RWPE1 (cell line): ENCODE measurements around the gene CSHL1.

Experiments
- CTCF ChIA-PET: fragments of 350-600 bp; sonication (Branson Sonifier 250); formaldehyde crosslinking; extraction: SDS; loops from one replicate; lab custom pipeline; 2021; lab: Yijun Ruan, JAX
- POLR2A ChIA-PET: fragments of 400-600 bp; formaldehyde crosslinking; extraction: SDS; loops from one replicate; lab custom pipeline; 2020; ENCODE audit warnings: antibody characterized with exemption; ENCODE audit not compliant: low non-redundant PET; lab: Yijun Ruan, JAX
- DNase-seq: peaks from one replicate; pipeline ENCODE4 v3.0.0; 2012; ENCODE audit warnings: low spot score
- H3K27ac ChIP-seq: fragments of 450-650 bp; 2 replicates; pipeline ENCODE4 v1.5.1; 2017
- TF ChIP-seq, protein P1 (sequence below): fragments of 450-650 bp; conservative IDR thresholded peaks from 2 replicates; pipeline ENCODE4 v1.5.1; 2017; ENCODE audit warnings: low read depth, mild to moderate bottlenecking

The CSHL1 gene

GRCh38 chr17:63911041-63911635, at the start of gene CSHL1:
Gene CSHL1 (minus strand): TSS chr17:63911258. CDS start chr17:63911196, 62 bp downstream.
- ChIA-PET CTCF (interaction anchor here (0.6 to 1.1 kb wide), 3 partner anchors 46 to 134 kb away, joined by 3 read pairs; no protein-coding TSS in a partner anchor), POLR2A (no interaction called here)
- H3K27ac ChIP-seq: no peak within 1 kb of the TSS
- DNase-seq: no peak
- TF ChIP-seq, protein P1, sequence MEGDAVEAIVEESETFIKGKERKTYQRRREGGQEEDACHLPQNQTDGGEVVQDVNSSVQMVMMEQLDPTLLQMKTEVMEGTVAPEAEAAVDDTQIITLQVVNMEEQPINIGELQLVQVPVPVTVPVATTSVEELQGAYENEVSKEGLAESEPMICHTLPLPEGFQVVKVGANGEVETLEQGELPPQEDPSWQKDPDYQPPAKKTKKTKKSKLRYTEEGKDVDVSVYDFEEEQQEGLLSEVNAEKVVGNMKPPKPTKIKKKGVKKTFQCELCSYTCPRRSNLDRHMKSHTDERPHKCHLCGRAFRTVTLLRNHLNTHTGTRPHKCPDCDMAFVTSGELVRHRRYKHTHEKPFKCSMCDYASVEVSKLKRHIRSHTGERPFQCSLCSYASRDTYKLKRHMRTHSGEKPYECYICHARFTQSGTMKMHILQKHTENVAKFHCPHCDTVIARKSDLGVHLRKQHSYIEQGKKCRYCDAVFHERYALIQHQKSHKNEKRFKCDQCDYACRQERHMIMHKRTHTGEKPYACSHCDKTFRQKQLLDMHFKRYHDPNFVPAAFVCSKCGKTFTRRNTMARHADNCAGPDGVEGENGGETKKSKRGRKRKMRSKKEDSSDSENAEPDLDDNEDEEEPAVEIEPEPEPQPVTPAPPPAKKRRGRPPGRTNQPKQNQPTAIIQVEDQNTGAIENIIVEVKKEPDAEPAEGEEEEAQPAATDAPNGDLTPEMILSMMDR: no peak

DNA sequence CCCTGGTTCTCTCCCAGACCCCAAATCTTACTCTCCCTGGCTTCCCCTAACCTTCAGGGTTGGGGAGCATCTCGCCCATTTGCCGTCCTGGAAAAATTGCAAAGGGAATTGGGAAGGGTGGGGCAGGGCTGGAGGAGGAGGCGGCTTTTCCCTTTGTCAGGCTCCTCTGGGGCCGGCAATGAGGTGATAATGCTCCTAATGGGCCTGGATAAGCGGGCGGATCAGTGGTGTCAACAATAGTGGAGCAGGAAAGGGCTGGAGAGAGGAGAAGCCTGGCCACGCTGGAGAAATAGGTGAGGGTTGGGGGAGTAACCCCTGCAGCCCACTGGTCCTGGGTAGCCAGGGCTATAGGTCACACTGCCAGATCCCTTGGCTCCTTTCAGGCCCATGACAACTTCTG, 49.4 kb upstream of the CSHL1 start:
- TF ChIP-seq, protein P1: no peak
- H3K27ac ChIP-seq: no peak overlapping the region
- ChIA-PET CTCF (interaction anchor here (0.8 to 1.1 kb wide), 3 partner anchors 10 to 14 kb away, joined by 3 to 4 read pairs (median 3); no protein-coding TSS in a partner anchor), POLR2A (no interaction called here)
- no peak for DNase-seq

- CTCF ChIA-PET: interaction anchor here (0.9 to 1.1 kb wide), 2 partner anchors 10 to 13 kb away, joined by 3 read pairs; no protein-coding TSS in a partner anchor
- H3K27ac ChIP-seq: no peak overlapping the region
- TF ChIP-seq, protein P1: no peak
- POLR2A ChIA-PET: no interaction called here
- no peak for DNase-seq
These were observed 48.9 kb upstream of the CSHL1 start for GRCh38 chr17:63960006-63960405.

GRCh38 chr17:63956296-63956920, 45.4 kb upstream of the CSHL1 start:
- H3K27ac ChIP-seq: no peak overlapping the region
- POLR2A ChIA-PET: no interaction called here
- no peak for DNase-seq
- TF ChIP-seq, protein P1: no peak
- CTCF ChIA-PET: interaction anchor here (0.6 to 2.2 kb wide), 3 partner anchors 9 to 37 kb away, joined by 3 to 9 read pairs (median 8); partner anchors contain the start of gene GH1

DNA sequence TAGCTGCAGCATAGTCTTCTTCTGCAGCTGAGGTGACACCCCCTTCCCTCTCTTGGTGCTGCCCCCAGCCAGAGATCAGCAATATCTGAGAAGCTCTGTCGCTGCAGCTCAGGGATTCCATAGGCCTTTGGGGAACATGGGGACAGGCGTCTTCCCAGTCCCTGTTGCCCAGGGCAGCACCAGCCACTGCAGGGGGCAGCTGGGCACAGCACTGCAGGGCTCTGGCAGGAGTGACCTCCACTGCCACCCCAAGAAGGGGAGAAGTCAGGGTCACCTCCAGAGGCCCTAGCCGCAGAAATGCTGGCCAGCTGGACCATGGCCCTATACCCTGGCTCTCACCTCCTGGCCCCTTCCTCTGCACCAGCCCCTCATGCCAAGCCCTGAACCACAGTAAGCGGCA, 44.7 kb upstream of the CSHL1 start:
- no peak overlapping the region for H3K27ac ChIP-seq
- CTCF ChIA-PET: interaction anchor here (0.6 to 2.2 kb wide), 3 partner anchors 9 to 36 kb away, joined by 3 to 9 read pairs (median 8); partner anchors contain the start of gene GH1
- DNase-seq: no peak
- TF ChIP-seq, protein P1: no peak
- POLR2A ChIA-PET: no interaction called here

DNA sequence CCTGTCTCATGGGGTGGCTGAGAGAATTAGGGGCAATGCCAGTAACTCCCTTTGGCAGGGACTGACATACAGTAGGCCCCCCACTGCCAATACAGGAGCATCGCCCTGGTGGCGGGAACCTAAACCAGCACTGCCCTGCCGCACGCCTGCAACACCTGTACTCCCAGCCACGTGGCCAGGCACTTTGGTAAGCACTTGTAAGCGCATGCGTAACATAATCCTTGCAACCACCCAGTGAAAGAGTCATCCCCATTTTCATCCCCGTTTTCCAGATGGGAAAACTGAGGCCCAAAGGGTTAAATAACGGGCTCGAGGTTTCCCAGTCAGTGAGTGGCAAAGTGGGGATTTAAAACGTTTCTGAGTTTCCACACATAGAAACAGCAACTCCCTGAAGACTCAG, 44.2 kb upstream of the CSHL1 start:
- H3K27ac ChIP-seq: no peak overlapping the region
- no peak for DNase-seq
- ChIA-PET POLR2A (no interaction called here), CTCF (no interaction called here)
- TF ChIP-seq, protein P1: no peak
